HepG2 (cell line): ENCODE data around the gene FAM24B. TPM values are rescaled to one million over a fixed set of nuclear protein-coding genes. Genes with fewer than 3 reads are reported as not detected.

ENCODE experiments used
- AGO2 ChIP-seq: fragments of 200-400 bp; formaldehyde crosslinking; optimal IDR thresholded peaks from 2 replicates; pipeline ENCODE3; 2017; ENCODE audit warnings: mild to moderate bottlenecking, low read depth, low read length, moderate library complexity
- ARNT2 ChIP-seq: sonication (generic); formaldehyde crosslinking; IDR thresholded peaks from 2 replicates; pipeline ENCODE4 v1.8.0; 2022; ENCODE audit warnings: mild to moderate bottlenecking, low read depth, missing genetic modification reagents, moderate library complexity
- BATF2 ChIP-seq: sonication (generic); formaldehyde crosslinking; IDR thresholded peaks from 2 replicates; pipeline ENCODE4 v1.8.0; 2022; ENCODE audit warnings: mild to moderate bottlenecking, missing genetic modification reagents, moderate library complexity
- CENPBD1 ChIP-seq: sonication (generic); formaldehyde crosslinking; IDR thresholded peaks from 2 replicates; pipeline ENCODE4 v1.8.0; 2022; ENCODE audit warnings: missing genetic modification reagents, low read depth, mild to moderate bottlenecking, borderline replicate concordance
- FOXK2 ChIP-seq: fragments of 450-650 bp; IDR thresholded peaks from 2 replicates; pipeline ENCODE4 v1.6.1; 2016
- GMEB1 ChIP-seq: sonication (generic); formaldehyde crosslinking; IDR thresholded peaks from 2 replicates; pipeline ENCODE4 v1.5.1; 2020; ENCODE audit warnings: missing genetic modification reagents, mild to moderate bottlenecking, borderline replicate concordance
- KLF9 ChIP-seq: IDR thresholded peaks from 2 replicates; pipeline ENCODE4 v1.6.1; 2016; ENCODE audit warnings: low read depth
- SRY ChIP-seq: sonication (generic); formaldehyde crosslinking; IDR thresholded peaks from 2 replicates; pipeline ENCODE4 v1.8.0; 2022; ENCODE audit warnings: mild to moderate bottlenecking, missing genetic modification reagents
- TEAD3 ChIP-seq: optimal IDR thresholded peaks from 2 replicates; pipeline ENCODE3; 2016; ENCODE audit warnings: borderline replicate concordance
- ZFY ChIP-seq: sonication (generic); formaldehyde crosslinking; IDR thresholded peaks from 2 replicates; pipeline ENCODE4 v1.4.0; 2020; ENCODE audit warnings: missing genetic modification reagents
- ZMYM4 ChIP-seq: sonication (generic); formaldehyde crosslinking; IDR thresholded peaks from 2 replicates; pipeline ENCODE4 v1.8.1; 2023; ENCODE audit warnings: mild to moderate bottlenecking, missing genetic modification reagents
- ZNF407 ChIP-seq: sonication (generic); formaldehyde crosslinking; IDR thresholded peaks from one replicate; pipeline ENCODE4 v1.5.1; 2020; ENCODE audit warnings: mild to moderate bottlenecking, missing genetic modification reagents; ENCODE audit errors: not compliant biosample characterization
- ZNF441 ChIP-seq: sonication (generic); formaldehyde crosslinking; IDR thresholded peaks from 2 replicates; pipeline ENCODE4 v1.7.0; 2021; ENCODE audit warnings: missing genetic modification reagents, borderline replicate concordance
- ZNF562 ChIP-seq: sonication (generic); formaldehyde crosslinking; IDR thresholded peaks from 2 replicates; pipeline ENCODE4 v1.8.0; 2022; ENCODE audit warnings: missing genetic modification reagents, borderline replicate concordance
- ZNF616 ChIP-seq: sonication (generic); formaldehyde crosslinking; IDR thresholded peaks from 2 replicates; pipeline ENCODE4 v1.5.0; 2020; ENCODE audit warnings: low read depth, mild to moderate bottlenecking, missing genetic modification reagents
- ZNF747 ChIP-seq: sonication (generic); formaldehyde crosslinking; IDR thresholded peaks from 2 replicates; pipeline ENCODE4 v1.8.1; 2023; ENCODE audit warnings: missing genetic modification reagents, mild to moderate bottlenecking, borderline replicate concordance
- ZNF883 ChIP-seq: sonication (generic); formaldehyde crosslinking; IDR thresholded peaks from 2 replicates; pipeline ENCODE4 v1.5.1; 2020; ENCODE audit warnings: mild to moderate bottlenecking, missing genetic modification reagents; ENCODE audit errors: not compliant biosample characterization
- polyA plus RNA-seq, 8 experiments: library from polyadenylated mRNA; depleted of rRNA in 3 of 8; stranded (reverse) in 7 of 8; unstranded in 1 of 8; fragments of >200 nt; fragmentation: Illumina TruSeq in 4 of 8; extraction: Trizol in 4 of 8; gene quantifications; 2 replicates each; pipeline versions ENCODE4 v1.2.1 to v1.2.3, GENCODE V29; 2011 to 2016; ENCODE audit warnings: low read depth in 4 of 8, missing spikeins in 1 of 8, mixed read lengths in 1 of 8; ENCODE audit not compliant: insufficient read depth in 1 of 8
- total RNA-seq, 5 experiments: library from RNA; depleted of rRNA; stranded (reverse); fragments of >200 nt; fragmentation: Illumina TruSeq; extraction: Trizol; gene quantifications; 2 replicates each; pipeline ENCODE4 v1.2.3, GENCODE V29; 2016; ENCODE audit warnings: low read depth in 1 of 5

The FAM24B gene
- total and polyA plus RNA-seq, 2 of the 13 experiments (the other 11 are each of a cell fraction or from before 2014, with no cell fraction given) = 1.9 to 3.0 TPM

GRCh38 chr10:122879339-122880273, at the start of gene FAM24B (continued):
- TF ChIP-seq ZNF441 = peak; percentile 62; the same call in 1 of the 2 replicates
- TF ChIP-seq ZFY (CRISPR knock-in tag) = peak; percentile 76
- 0 out of 2 replicates have a peak, but pooled peaks have one; percentile 27 for TF ChIP-seq ZNF747 (CRISPR knock-in tag)
- no peak for TF ChIP-seq AGO2
- TF ChIP-seq ZNF407 (CRISPR knock-in tag) = peak; percentile 64
- TF ChIP-seq SRY (CRISPR knock-in tag) = peak; percentile 34; the same call in 1 of the 2 replicates
- TF ChIP-seq CENPBD1 (CRISPR knock-in tag) = no peak
- no peak for TF ChIP-seq KLF9
- TF ChIP-seq ZNF883 (CRISPR knock-in tag) = peak; percentile 55
- 0 out of 2 replicates have a peak, but pooled peaks have one; percentile 47 for TF ChIP-seq ZNF616 (CRISPR knock-in tag)
- TF ChIP-seq FOXK2 = no peak
- TF ChIP-seq TEAD3 = peak; percentile 4
- TF ChIP-seq ARNT2 (CRISPR knock-in tag) = peak; percentile 73; the same call in 1 of the 2 replicates
- peak; percentile 56; the same call in 1 of the 2 replicates for TF ChIP-seq BATF2 (CRISPR knock-in tag)
- TF ChIP-seq GMEB1 (CRISPR knock-in tag) = peak; percentile 67
- TF ChIP-seq ZMYM4 (CRISPR knock-in tag) = peak; percentile 74
- no peak; the same call in 1 of the 2 replicates for TF ChIP-seq ZNF562 (CRISPR knock-in tag)
